HG02852 (cell line): ENCODE results near the gene AACS.
"Not testable (repeated sequence)": the region's sequence is repeated elsewhere in the genome, so short reads cannot be mapped to it uniquely, and the experiment has no call there.

Source experiments
- ATAC-seq: cut with Tn5 transposase; IDR thresholded peaks from one replicate; pipeline ENCODE4 v1.9.1; 2021; ENCODE audit warnings: mild to moderate bottlenecking, moderate library complexity; ENCODE audit not compliant: unreplicated experiment

The AACS gene

GRCh38 chr12:125055591-125055990, 9.6 kb upstream of the AACS start:
- no peak for ATAC-seq

- ATAC-seq = no peak
Measured at GRCh38 chr12:125056306-125056705, 8.9 kb upstream of the AACS start.

- ATAC-seq = no peak
Measured at GRCh38 chr12:125057708-125058107, 7.5 kb upstream of the AACS start.

GRCh38 chr12:125061229-125061628, 4.0 kb upstream of the AACS start:
- ATAC-seq = no peak

- not testable (repeated sequence) for ATAC-seq
Measured at GRCh38 chr12:125063522-125063921, 1.7 kb upstream of the AACS start.

- no peak for ATAC-seq
Measured at GRCh38 chr12:125064492-125064891, 743 bp upstream of the AACS start.

- ATAC-seq = peak; percentile 4
Measured at GRCh38 chr12:125065919-125066570, 810 bp downstream of the AACS start.

GRCh38 chr12:125068391-125068790, 3.2 kb downstream of the AACS start:
- no peak for ATAC-seq

GRCh38 chr12:125069616-125070015, 4.4 kb downstream of the AACS start:
- no peak for ATAC-seq

GRCh38 chr12:125070112-125070511, 4.9 kb downstream of the AACS start:
- ATAC-seq = no peak

GRCh38 chr12:125070661-125071390, 5.6 kb downstream of the AACS start:
- no peak for ATAC-seq

- ATAC-seq = no peak
Measured at GRCh38 chr12:125071456-125071855, 6.2 kb downstream of the AACS start.

- ATAC-seq = no peak
Measured at GRCh38 chr12:125072496-125072895, 7.3 kb downstream of the AACS start.

- not testable (repeated sequence) for ATAC-seq
Measured at GRCh38 chr12:125074294-125074693, 9.1 kb downstream of the AACS start.

GRCh38 chr12:125076103-125076502, 10.9 kb downstream of the AACS start:
- ATAC-seq = no peak

GRCh38 chr12:125079084-125079483, 13.8 kb downstream of the AACS start:
- ATAC-seq = no peak

- ATAC-seq = no peak
Measured at GRCh38 chr12:125079648-125080645, 14.7 kb downstream of the AACS start.

GRCh38 chr12:125081427-125081826, 16.2 kb downstream of the AACS start:
- no peak for ATAC-seq

GRCh38 chr12:125083072-125083471, 17.8 kb downstream of the AACS start:
- ATAC-seq = no peak

- not testable (repeated sequence) for ATAC-seq
Measured at GRCh38 chr12:125088199-125088598, 23.0 kb downstream of the AACS start.

- no peak for ATAC-seq
Measured at GRCh38 chr12:125089083-125089482, 23.8 kb downstream of the AACS start.
